CD14-positive monocyte (primary cell): ENCODE results near the gene CTNND2. TPM values are rescaled to one million over a fixed set of nuclear protein-coding genes. Genes with fewer than 3 reads are reported as not detected.

Source experiments
- DNase-seq, 3 donors: peaks; one replicate each; pipeline ENCODE4 v3.0.0-alpha.2; 2011 to 2022
- H2AFZ ChIP-seq: 2 replicates; pipeline ENCODE4 v1.6.0; 2012; ENCODE audit warnings: mild to moderate bottlenecking, low read depth, low read length, inconsistent platforms; ENCODE audit not compliant: insufficient read depth, poor library complexity, severe bottlenecking
- H3K27ac ChIP-seq, 2 donors: 1 replicate in 1 of 2; 2 replicates in 1 of 2; pipeline ENCODE4 v1.5.1; 2012 to 2013; ENCODE audit warnings: low read length in 2 of 2, control low read depth in 1 of 2, inconsistent platforms in 1 of 2, low read depth in 1 of 2, mild to moderate bottlenecking in 1 of 2
- H3K27me3 ChIP-seq, 2 donors: one replicate each; pipeline versions ENCODE4 v1.6.0 to v1.6.1; 2011 to 2013; ENCODE audit warnings: low read length in 2 of 2; ENCODE audit not compliant: control insufficient read depth in 2 of 2, insufficient read depth in 2 of 2
- H3K36me3 ChIP-seq, 2 donors: replicated peaks in 1 of 2; 1 replicate in 1 of 2; 2 replicates in 1 of 2; pipeline versions ENCODE4 v1.5.1 to v1.6.1; 2012 to 2013; ENCODE audit warnings: low read length in 2 of 2, control low read depth in 1 of 2, inconsistent platforms in 1 of 2, mild to moderate bottlenecking in 1 of 2; ENCODE audit not compliant: insufficient read depth in 2 of 2, control insufficient read depth in 1 of 2
- H3K4me1 ChIP-seq, 2 donors: 1 replicate in 1 of 2; 2 replicates in 1 of 2; pipeline versions ENCODE4 v1.5.1 to v1.6.1; 2012 to 2013; ENCODE audit warnings: low read length in 2 of 2, control low read depth in 1 of 2, inconsistent platforms in 1 of 2, mild to moderate bottlenecking in 1 of 2, moderate library complexity in 1 of 2; ENCODE audit not compliant: insufficient read depth in 2 of 2, control insufficient read depth in 1 of 2
- H3K4me2 ChIP-seq: replicated peaks from 2 replicates; pipeline ENCODE3; 2012; ENCODE audit warnings: low read length, moderate library complexity, mild to moderate bottlenecking; ENCODE audit not compliant: poor library complexity, severe bottlenecking; ENCODE audit errors: extremely low read depth
- H3K4me3 ChIP-seq, 3 experiments: fragments of 200-600 bp in 1 of 3; sonication (generic) in 1 of 3; replicated peaks in 1 of 3; 1 replicate in 2 of 3; 2 replicates in 1 of 3; pipeline ENCODE4 v1.5.1; 2011 to 2013; ENCODE audit warnings: low read length in 3 of 3, mild to moderate bottlenecking in 3 of 3, control low read depth in 2 of 3, low read depth in 2 of 3, inconsistent platforms in 1 of 3, moderate library complexity in 1 of 3
- H3K79me2 ChIP-seq: 2 replicates; pipeline ENCODE4 v1.6.0; 2012; ENCODE audit warnings: mild to moderate bottlenecking, control low read depth, inconsistent platforms, low read length, moderate library complexity; ENCODE audit not compliant: insufficient read depth
- H3K9ac ChIP-seq: 2 replicates; pipeline ENCODE4 v1.6.0; 2017; ENCODE audit warnings: low read length, mild to moderate bottlenecking; ENCODE audit not compliant: insufficient read depth, poor library complexity, severe bottlenecking
- H3K9me3 ChIP-seq, 2 donors: replicated peaks in 1 of 2; 1 replicate in 1 of 2; 2 replicates in 1 of 2; pipeline versions ENCODE4 v1.5.1 to v1.6.1; 2012 to 2013; ENCODE audit warnings: low read length in 2 of 2, control low read depth in 1 of 2; ENCODE audit not compliant: control insufficient read depth in 1 of 2, insufficient read depth in 1 of 2
- H4K20me1 ChIP-seq: 2 replicates; pipeline ENCODE4 v1.6.0; 2012; ENCODE audit warnings: mild to moderate bottlenecking, low read length, control low read depth, moderate library complexity; ENCODE audit not compliant: insufficient read depth
- H3K27ac Mint-ChIP-seq, 7 donors: one replicate each; pipeline ENCODE4 v1.8.0; 2020; ENCODE audit warnings: mild to moderate bottlenecking in 7 of 7, mixed read lengths in 7 of 7, moderate library complexity in 6 of 7, inconsistent platforms in 2 of 7
- H3K27me3 Mint-ChIP-seq, 3 donors: one replicate each; pipeline ENCODE4 v1.8.0; 2021 to 2022; ENCODE audit warnings: low read depth in 3 of 3, mild to moderate bottlenecking in 3 of 3, mixed read lengths in 3 of 3, moderate library complexity in 3 of 3, inconsistent platforms in 1 of 3
- H3K36me3 Mint-ChIP-seq, 2 donors: one replicate each; pipeline ENCODE4 v1.8.0; 2020; ENCODE audit warnings: mixed read lengths in 2 of 2, inconsistent platforms in 1 of 2, mild to moderate bottlenecking in 1 of 2
- H3K4me1 Mint-ChIP-seq: one replicate; pipeline ENCODE4 v1.8.0; 2020; ENCODE audit warnings: mild to moderate bottlenecking, mixed read lengths
- H3K4me3 Mint-ChIP-seq, 2 donors: one replicate each; pipeline ENCODE4 v1.8.0; 2020; ENCODE audit warnings: mild to moderate bottlenecking in 2 of 2, mixed read lengths in 2 of 2, moderate library complexity in 1 of 2
- H3K9me3 Mint-ChIP-seq, 7 donors: one replicate each; pipeline ENCODE4 v1.8.0; 2020 to 2022; ENCODE audit warnings: mixed read lengths in 7 of 7, mild to moderate bottlenecking in 6 of 7, moderate library complexity in 6 of 7, inconsistent platforms in 2 of 7
- CTCF ChIP-seq: fragments of 200-600 bp; IDR thresholded peaks from one replicate; pipeline ENCODE4 v1.8.0; 2022; ENCODE audit warnings: antibody characterized with exemption, mild to moderate bottlenecking
- WGBS: methylation state at CpG from one replicate; pipeline ENCODE4 v1.1.5; 2013; ENCODE audit warnings: missing lambda C conversion rate; ENCODE audit not compliant: insufficient coverage; 5-methylcytosine and 5-hydroxymethylcytosine counted together
- intact Hi-C, 2 donors: fragments of 100-400 bp; cut with micrococcal nuclease; formaldehyde crosslinking; loops; one replicate each; pipeline versions ENCODE4 v1.15.0 to v1.15.1; 2023
- polyA plus RNA-seq, 3 donors: library from polyadenylated mRNA; depleted of rRNA in 1 of 3; unstranded in 2 of 3; stranded (reverse) in 1 of 3; fragments of 300-500 nt in 2 of 3; fragments of >200 nt in 1 of 3; fragmentation: Illumina TruSeq in 2 of 3; gene quantifications; 1 replicate in 2 of 3; 2 replicates in 1 of 3; pipeline ENCODE4 v1.2.3, GENCODE V29; 2012 to 2021

Gene CTNND2
- polyA plus RNA-seq, 3 donors = not detected

GRCh38 chr5:11449966-11450365, 454.3 kb downstream of the CTNND2 start:
- Histone ChIP-seq H3K36me3 (no peaks in the 10 kb centered on the region), H4K20me1 (no peaks in the 10 kb centered on the region), H3K27ac (no peak overlapping the region), H3K9me3 (no peaks in the 10 kb centered on the region), H3K79me2 (no peaks in the 10 kb centered on the region), H3K9ac (no peak overlapping the region), H2AFZ (no peak overlapping the region), H3K27me3 (no peaks in the 10 kb centered on the region), H3K4me1 (no peaks in the 10 kb centered on the region), H3K4me2 (no peak overlapping the region), H3K4me3 (no peak overlapping the region)
- intact Hi-C loops = no loop called here
- H3K9me3 Mint-ChIP-seq = peaks cover 0 to 3% (median 0%) of the 10 kb centered on the region in 7 donors
- H3K4me3 Mint-ChIP-seq = no peak overlapping the region
- no peak for TF ChIP-seq CTCF
- DNase-seq = no peak
- peaks cover 0 to 3% (median 0%) of the 10 kb centered on the region in 3 donors for H3K27me3 Mint-ChIP-seq
- H3K4me1 Mint-ChIP-seq = no peaks in the 10 kb centered on the region
- H3K27ac Mint-ChIP-seq = no peak overlapping the region
- H3K36me3 Mint-ChIP-seq = no peaks in the 10 kb centered on the region
- WGBS = 100% methylated on average over 1 of the region's 4 CpGs

GRCh38 chr5:11449217-11449616, 455.0 kb downstream of the CTNND2 start:
- no peak overlapping the region for H3K27ac ChIP-seq
- H3K79me2 ChIP-seq = no peaks in the 10 kb centered on the region
- Mint-ChIP-seq H3K36me3 (no peaks in the 10 kb centered on the region), H3K27ac (no peak overlapping the region), H3K9me3 (peaks cover 0 to 3% (median 0%) of the 10 kb centered on the region in 7 donors), H3K27me3 (peaks cover 0 to 5% (median 0%) of the 10 kb centered on the region in 3 donors), H3K4me1 (no peaks in the 10 kb centered on the region), H3K4me3 (no peak overlapping the region)
- TF ChIP-seq CTCF = no peak
- no CpG with 5 or more reads among the region's 4 CpGs for WGBS
- no peaks in the 10 kb centered on the region for H4K20me1 ChIP-seq
- no peaks in the 10 kb centered on the region for H3K36me3 ChIP-seq
- intact Hi-C loops = no loop called here
- H2AFZ ChIP-seq = no peak overlapping the region
- DNase-seq = no peak
- H3K9ac ChIP-seq = no peak overlapping the region
- H3K4me3 ChIP-seq = no peak overlapping the region
- H3K9me3 ChIP-seq = no peaks in the 10 kb centered on the region
- H3K4me2 ChIP-seq = no peak overlapping the region
- no peaks in the 10 kb centered on the region for H3K4me1 ChIP-seq
- H3K27me3 ChIP-seq = no peaks in the 10 kb centered on the region
